ENCODE results near the gene SLC8A2.

Gene SLC8A2

GRCh38 chr19:47509973-47510372 is 38.3 kb upstream of the SLC8A2 start:
- Histone ChIP-seq H3K9ac (ENCODE audit: low read length) (no peak overlapping the region), H2AFZ (ENCODE audit: low read length) (no peak overlapping the region), H3K27me3 (ENCODE audit: insufficient read depth, low read length) (no peaks in the 10 kb centered on the region), H3K4me2 (ENCODE audit: low read length) (no peak overlapping the region), H3F3A (ENCODE audit: insufficient read depth, low read length) (no peaks in the 10 kb centered on the region), H3K9me2 (ENCODE audit: low read depth, low read length) (no peaks in the 10 kb centered on the region), H3K27ac (ENCODE audit: low read depth, low read length, poor library complexity, severe bottlenecking) (no peak overlapping the region), H3K79me2 (ENCODE audit: insufficient read depth, low read length) (peaks cover 30% of the 10 kb centered on the region), H4K20me1 (ENCODE audit: insufficient read depth, low read length) (no peaks in the 10 kb centered on the region), H3K4me3 (ENCODE audit: low read depth, low read length, poor library complexity, severe bottlenecking) (no peak overlapping the region), H3K4me1 (ENCODE audit: insufficient read depth, low read length, severe bottlenecking) (peaks cover 24% of the 10 kb centered on the region), H3K9me3 (ENCODE audit: low read length) (no peaks in the 10 kb centered on the region), H3K36me3 (ENCODE audit: insufficient read depth, low read length) (peaks cover 11% of the 10 kb centered on the region; the same call in 1 of the 2 replicates)
- TF ChIP-seq CTCF (IDR thresholded peaks at IDR 0.05; ENCODE audit: low read length) (no peak), EZH2 (IDR thresholded peaks at IDR 0.05; ENCODE audit: borderline replicate concordance, low read length) (no peak)

DNA sequence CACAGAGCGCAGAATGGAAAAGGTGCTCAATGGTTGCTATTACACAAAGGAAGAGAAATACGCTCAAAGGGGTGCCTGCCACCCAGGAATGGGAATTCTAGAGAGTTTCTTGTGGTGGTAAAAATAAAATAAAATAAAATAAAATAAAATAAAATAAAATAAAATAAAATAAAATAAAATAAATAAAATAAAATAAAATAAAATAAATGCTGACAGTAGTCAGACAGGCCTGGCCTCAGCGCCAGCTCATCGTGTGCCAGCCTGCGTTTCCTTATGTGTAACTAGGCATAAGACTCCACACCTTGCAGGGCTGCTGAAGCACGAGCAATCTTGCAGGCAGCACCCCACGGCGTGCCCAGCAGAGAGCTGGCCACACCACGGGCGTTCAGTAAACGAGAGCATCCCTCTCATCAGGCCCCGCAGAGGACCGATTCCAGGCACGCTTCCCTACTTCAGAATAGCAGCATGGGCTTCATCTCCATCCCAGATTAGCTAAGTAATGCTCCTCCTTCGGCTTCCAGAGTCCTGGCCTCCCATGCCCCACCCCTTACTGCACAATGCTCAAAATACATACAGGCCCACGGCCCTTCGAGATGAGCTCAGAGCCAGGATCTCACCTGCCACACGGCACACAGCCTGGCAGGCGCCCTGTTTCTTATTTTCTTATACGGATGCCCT is 37.6 kb upstream of the SLC8A2 start:
- H3K9me3 ChIP-seq (ENCODE audit: low read length) = no peaks in the 10 kb centered on the region
- H3K4me2 ChIP-seq (ENCODE audit: low read length) = no peak overlapping the region
- no peak overlapping the region for H3K27ac ChIP-seq (ENCODE audit: low read depth, low read length, poor library complexity, severe bottlenecking)
- peaks cover 24% of the 10 kb centered on the region for H3K4me1 ChIP-seq (ENCODE audit: insufficient read depth, low read length, severe bottlenecking)
- H3K9me2 ChIP-seq (ENCODE audit: low read depth, low read length) = no peaks in the 10 kb centered on the region
- no peaks in the 10 kb centered on the region for H4K20me1 ChIP-seq (ENCODE audit: insufficient read depth, low read length)
- H2AFZ ChIP-seq (ENCODE audit: low read length) = no peak overlapping the region
- H3K79me2 ChIP-seq (ENCODE audit: insufficient read depth, low read length) = peaks cover 26% of the 10 kb centered on the region
- H3K4me3 ChIP-seq (ENCODE audit: low read depth, low read length, poor library complexity, severe bottlenecking) = no peak overlapping the region
- H3K36me3 ChIP-seq (ENCODE audit: insufficient read depth, low read length) = peaks cover 14% of the 10 kb centered on the region; the same call in 1 of the 2 replicates
- TF ChIP-seq EZH2 (IDR thresholded peaks at IDR 0.05; ENCODE audit: borderline replicate concordance, low read length) (no peak), CTCF (IDR thresholded peaks at IDR 0.05; ENCODE audit: low read length) (no peak)
- no peaks in the 10 kb centered on the region for H3F3A ChIP-seq (ENCODE audit: insufficient read depth, low read length)
- H3K9ac ChIP-seq (ENCODE audit: low read length) = no peak overlapping the region
- no peaks in the 10 kb centered on the region for H3K27me3 ChIP-seq (ENCODE audit: insufficient read depth, low read length)

DNA sequence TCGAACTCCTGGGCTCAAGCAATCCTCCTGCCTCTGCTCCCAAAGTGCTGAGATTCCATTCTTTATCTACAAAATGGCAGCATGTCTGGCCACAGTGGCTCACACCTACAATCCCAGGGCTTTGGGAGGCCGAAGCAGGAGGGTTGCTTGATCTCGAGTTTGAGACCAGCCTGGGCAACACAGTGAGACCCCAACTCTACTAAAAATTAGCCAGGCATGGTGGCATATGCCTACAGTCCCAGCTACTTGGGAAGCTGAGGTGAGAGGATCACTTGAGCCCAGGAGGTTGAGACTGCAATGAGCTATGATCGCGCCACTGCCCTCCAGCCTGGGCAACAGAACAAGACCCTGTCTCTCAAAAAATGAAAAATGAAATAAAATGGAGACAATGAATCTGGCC is 37.0 kb upstream of the SLC8A2 start:
- no peak overlapping the region for H3K27ac ChIP-seq (ENCODE audit: low read depth, low read length, poor library complexity, severe bottlenecking)
- no peak overlapping the region for H3K4me2 ChIP-seq (ENCODE audit: low read length)
- peaks cover 19% of the 10 kb centered on the region for H3K4me1 ChIP-seq (ENCODE audit: insufficient read depth, low read length, severe bottlenecking)
- no peak overlapping the region for H3K4me3 ChIP-seq (ENCODE audit: low read depth, low read length, poor library complexity, severe bottlenecking)
- no peaks in the 10 kb centered on the region for H3K9me3 ChIP-seq (ENCODE audit: low read length)
- TF ChIP-seq EZH2 (IDR thresholded peaks at IDR 0.05; ENCODE audit: borderline replicate concordance, low read length) (no peak), CTCF (IDR thresholded peaks at IDR 0.05; ENCODE audit: low read length) (no peak)
- no peak overlapping the region for H2AFZ ChIP-seq (ENCODE audit: low read length)
- no peak overlapping the region for H3K9ac ChIP-seq (ENCODE audit: low read length)
- H3K36me3 ChIP-seq (ENCODE audit: insufficient read depth, low read length) = peaks cover 19% of the 10 kb centered on the region; the same call in 1 of the 2 replicates
- H3F3A ChIP-seq (ENCODE audit: insufficient read depth, low read length) = no peaks in the 10 kb centered on the region
- H3K9me2 ChIP-seq (ENCODE audit: low read depth, low read length) = no peaks in the 10 kb centered on the region
- H3K79me2 ChIP-seq (ENCODE audit: insufficient read depth, low read length) = peaks cover 21% of the 10 kb centered on the region
- no peaks in the 10 kb centered on the region for H4K20me1 ChIP-seq (ENCODE audit: insufficient read depth, low read length)
- H3K27me3 ChIP-seq (ENCODE audit: insufficient read depth, low read length) = no peaks in the 10 kb centered on the region
